IgD-negative memory B cell (primary cell): ENCODE measurements around the gene RBM4. TPM values are rescaled to one million over a fixed set of nuclear protein-coding genes. Genes with fewer than 3 reads are reported as not detected.

Experiments
- H3K27ac Mint-ChIP-seq, 3 donors: one replicate each; pipeline ENCODE4 v1.8.0; 2020 to 2022; ENCODE audit warnings: mild to moderate bottlenecking in 3 of 3, mixed read lengths in 3 of 3, moderate library complexity in 1 of 3
- H3K27me3 Mint-ChIP-seq: one replicate; pipeline ENCODE4 v1.8.0; 2021; ENCODE audit warnings: mixed read lengths
- H3K36me3 Mint-ChIP-seq: one replicate; pipeline ENCODE4 v1.8.0; 2020; ENCODE audit warnings: mild to moderate bottlenecking, mixed read lengths
- H3K4me1 Mint-ChIP-seq, 3 donors: one replicate each; pipeline ENCODE4 v1.8.0; 2020 to 2022; ENCODE audit warnings: mixed read lengths in 3 of 3, mild to moderate bottlenecking in 1 of 3
- H3K4me3 Mint-ChIP-seq, 4 donors: one replicate each; pipeline ENCODE4 v1.8.0; 2020 to 2022; ENCODE audit warnings: mild to moderate bottlenecking in 4 of 4, mixed read lengths in 4 of 4, moderate library complexity in 3 of 4
- H3K9me3 Mint-ChIP-seq, 3 donors: one replicate each; pipeline ENCODE4 v1.8.0; 2020 to 2021; ENCODE audit warnings: mixed read lengths in 3 of 3, mild to moderate bottlenecking in 1 of 3
- polyA plus RNA-seq: library from polyadenylated mRNA; unstranded; fragments of 300-500 nt; fragmentation: Illumina TruSeq; gene quantifications from one replicate; pipeline ENCODE4 v1.2.3, GENCODE V29; 2021

RBM4 gene
- polyA plus RNA-seq, 1 donor from 2014 or later, result 189 TPM

- Mint-ChIP-seq H3K27me3 (no peaks in the 10 kb centered on the region), H3K4me3 (peak overlapping the region in 1 of 4 donors; percentile 80), H3K9me3 (no peaks in the 10 kb centered on the region), H3K36me3 (peaks cover 4% of the 10 kb centered on the region), H3K4me1 (peaks cover 5 to 22% (median 10%) of the 10 kb centered on the region in 3 donors), H3K27ac (peak overlapping the region in 2 of 3 donors; percentile 16 to 31)
Observed at GRCh38 chr11:66653123-66653522, 14.6 kb downstream of the RBM4 start.

- Mint-ChIP-seq H3K9me3 (no peaks in the 10 kb centered on the region), H3K27me3 (no peaks in the 10 kb centered on the region), H3K36me3 (peaks cover 4% of the 10 kb centered on the region), H3K4me1 (peaks cover 11 to 19% (median 13%) of the 10 kb centered on the region in 3 donors), H3K4me3 (peak overlapping the region; percentile 21 to 85 (median 72)), H3K27ac (peak overlapping the region; percentile 33 to 94 (median 71))
Observed at GRCh38 chr11:66659763-66660162, 21.3 kb downstream of the RBM4 start.

GRCh38 chr11:66663741-66664296, 25.3 kb downstream of the RBM4 start:
- Mint-ChIP-seq H3K4me3 (no peak overlapping the region), H3K36me3 (peaks cover 4% of the 10 kb centered on the region), H3K27ac (no peak overlapping the region), H3K4me1 (peaks cover 19 to 29% (median 27%) of the 10 kb centered on the region in 3 donors), H3K27me3 (no peaks in the 10 kb centered on the region), H3K9me3 (no peaks in the 10 kb centered on the region)

DNA sequence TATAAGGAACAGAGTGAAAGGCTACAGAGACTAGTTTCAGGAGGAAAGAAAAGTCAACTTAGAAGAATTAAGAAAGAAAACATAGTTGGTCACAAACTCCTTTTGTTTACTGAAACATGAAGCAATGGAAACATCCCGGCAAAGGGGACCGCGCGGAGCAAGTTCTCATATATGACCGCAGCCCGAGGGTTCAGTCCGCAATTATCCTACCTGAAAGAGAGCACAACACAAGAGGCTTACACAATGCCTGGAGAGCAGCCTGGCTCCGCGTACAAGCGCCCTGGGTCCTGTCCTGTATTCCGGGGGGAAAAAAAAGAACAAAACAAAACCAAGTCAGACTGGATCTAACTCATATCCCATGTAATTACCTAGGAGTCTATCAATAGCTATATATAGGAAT, 26.9 kb downstream of the RBM4 start:
- peak overlapping the region; percentile 16 to 69 (median 65) for H3K27ac Mint-ChIP-seq
- H3K27me3 Mint-ChIP-seq, result no peaks in the 10 kb centered on the region
- no peaks in the 10 kb centered on the region for H3K9me3 Mint-ChIP-seq
- no peak overlapping the region for H3K4me3 Mint-ChIP-seq
- H3K4me1 Mint-ChIP-seq, result peaks cover 12 to 27% (median 23%) of the 10 kb centered on the region in 3 donors
- H3K36me3 Mint-ChIP-seq, result no peaks in the 10 kb centered on the region

DNA sequence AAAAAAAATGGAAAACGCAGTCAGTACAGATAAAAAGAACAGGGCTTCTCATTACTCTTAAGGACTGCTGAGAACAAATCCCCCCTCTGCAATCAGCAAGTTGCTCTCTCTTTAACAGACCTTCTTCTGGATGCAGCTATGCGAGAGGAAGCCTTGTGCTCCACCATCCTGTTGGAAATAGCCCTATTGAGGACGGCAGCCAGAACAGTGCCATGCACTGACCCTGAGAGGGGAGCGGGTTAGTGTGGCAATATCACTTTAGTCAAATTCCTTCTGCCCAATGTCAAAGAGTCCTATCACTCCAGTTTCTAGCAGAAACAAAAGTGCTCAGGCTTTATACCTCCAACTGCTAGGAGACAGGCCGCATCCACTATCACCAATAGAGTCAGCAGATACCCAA, 32.3 kb downstream of the RBM4 start:
- peaks cover 25 to 31% (median 29%) of the 10 kb centered on the region in 3 donors for H3K4me1 Mint-ChIP-seq
- H3K27ac Mint-ChIP-seq, result peak overlapping the region in 2 of 3 donors; percentile 53 to 65
- no peaks in the 10 kb centered on the region for H3K27me3 Mint-ChIP-seq
- peak overlapping the region in 1 of 4 donors; percentile 40 for H3K4me3 Mint-ChIP-seq
- H3K9me3 Mint-ChIP-seq, result no peaks in the 10 kb centered on the region
- no peaks in the 10 kb centered on the region for H3K36me3 Mint-ChIP-seq

DNA sequence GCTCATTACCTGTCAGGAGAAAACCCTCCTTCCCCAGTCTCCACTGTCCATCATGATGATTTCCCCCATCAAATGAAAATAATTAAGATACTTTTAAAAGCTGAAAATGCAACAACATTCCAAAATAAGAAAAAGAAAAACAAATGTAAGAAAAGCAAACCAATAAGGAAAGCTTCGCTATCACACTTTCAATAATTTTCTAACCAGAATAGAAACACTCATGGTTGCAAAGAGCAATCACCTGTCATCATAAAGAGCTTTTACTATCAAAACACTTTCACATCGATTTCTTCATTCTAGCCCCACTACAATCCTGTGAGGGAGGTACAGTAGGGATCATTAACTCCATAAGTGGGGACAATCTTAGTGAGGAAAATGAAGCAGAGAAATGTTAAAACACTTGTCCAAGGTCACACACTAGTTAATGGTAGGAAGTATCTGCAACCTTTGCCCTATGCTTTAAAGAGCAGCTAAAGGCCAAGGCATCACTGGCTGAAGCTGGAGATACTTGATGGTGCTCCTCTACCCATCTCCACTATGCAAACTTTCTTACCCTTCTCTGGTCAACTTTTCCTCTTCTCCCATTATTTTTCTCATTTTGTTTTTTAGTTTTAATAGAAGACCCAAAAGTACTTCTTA, 36.6 kb downstream of the RBM4 start:
- no peaks in the 10 kb centered on the region for H3K9me3 Mint-ChIP-seq
- H3K4me3 Mint-ChIP-seq, result peak overlapping the region; percentile 30 to 84 (median 68)
- peak overlapping the region in 1 of 3 donors; percentile 95 for H3K27ac Mint-ChIP-seq
- H3K27me3 Mint-ChIP-seq, result no peaks in the 10 kb centered on the region
- peaks cover 29 to 33% (median 32%) of the 10 kb centered on the region in 3 donors for H3K4me1 Mint-ChIP-seq
- H3K36me3 Mint-ChIP-seq, result no peaks in the 10 kb centered on the region

GRCh38 chr11:66676282-66676919, 37.9 kb downstream of the RBM4 start:
- Mint-ChIP-seq H3K4me3 (peak overlapping the region; percentile 93 to 99 (median 97)), H3K27me3 (no peaks in the 10 kb centered on the region), H3K9me3 (no peaks in the 10 kb centered on the region), H3K27ac (peak overlapping the region; percentile 95 to 99 (median 95)), H3K36me3 (no peaks in the 10 kb centered on the region), H3K4me1 (peaks cover 29 to 33% (median 29%) of the 10 kb centered on the region in 3 donors)

GRCh38 chr11:66676931-66677598, 38.6 kb downstream of the RBM4 start:
- Mint-ChIP-seq H3K27ac (peak overlapping the region; percentile 95 to 99 (median 99)), H3K27me3 (no peaks in the 10 kb centered on the region), H3K9me3 (no peaks in the 10 kb centered on the region), H3K36me3 (no peaks in the 10 kb centered on the region), H3K4me3 (peak overlapping the region; percentile 93 to 99 (median 97)), H3K4me1 (peaks cover 27 to 33% (median 29%) of the 10 kb centered on the region in 3 donors)

- Mint-ChIP-seq H3K27me3 (no peaks in the 10 kb centered on the region), H3K9me3 (no peaks in the 10 kb centered on the region), H3K4me1 (peaks cover 27 to 31% (median 27%) of the 10 kb centered on the region in 3 donors), H3K27ac (peak within 1 kb of the TSS; percentile 95 to 99 (median 99)), H3K4me3 (peak within 1 kb of the TSS; percentile 93 to 99 (median 97)), H3K36me3 (no peaks in the 10 kb centered on the region)
Observed at GRCh38 chr11:66677599-66678375, 39.3 kb downstream of the RBM4 start, which contains the start of gene RBM4B. Gene RBM4B (minus strand): TSS chr11:66677887. CDS start chr11:66677079, 808 bp downstream.

GRCh38 chr11:66680966-66681645, 42.6 kb downstream of the RBM4 start:
- no peaks in the 10 kb centered on the region for H3K9me3 Mint-ChIP-seq
- H3K36me3 Mint-ChIP-seq, result no peaks in the 10 kb centered on the region
- H3K27me3 Mint-ChIP-seq, result no peaks in the 10 kb centered on the region
- H3K27ac Mint-ChIP-seq, result peak overlapping the region in 1 of 3 donors; percentile 44
- H3K4me1 Mint-ChIP-seq, result peaks cover 10 to 14% (median 11%) of the 10 kb centered on the region in 3 donors
- H3K4me3 Mint-ChIP-seq, result peak overlapping the region in 1 of 4 donors; percentile 64

DNA sequence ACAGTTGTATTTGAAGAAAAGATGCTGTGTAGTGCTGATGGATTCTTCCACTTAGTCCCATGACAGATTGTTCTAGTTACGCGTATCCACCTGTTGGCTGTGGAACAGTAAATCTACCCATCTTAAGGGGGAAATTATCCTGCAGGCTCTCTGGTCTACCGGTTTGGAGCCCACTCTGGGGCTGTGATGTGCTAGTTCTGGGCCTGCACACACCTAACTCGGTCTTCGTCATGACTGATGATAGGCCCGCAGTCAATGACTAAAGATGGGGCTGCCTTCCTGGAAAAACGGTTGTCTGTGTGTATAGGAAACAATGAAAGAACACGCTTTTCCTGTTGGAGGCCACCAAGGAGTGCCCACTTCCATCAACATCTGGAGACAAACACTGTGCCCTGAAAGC, 45.4 kb downstream of the RBM4 start:
- Mint-ChIP-seq H3K27me3 (no peaks in the 10 kb centered on the region), H3K9me3 (no peaks in the 10 kb centered on the region), H3K27ac (peak overlapping the region in 1 of 3 donors; percentile 85), H3K4me3 (peak overlapping the region in 1 of 4 donors; percentile 12), H3K36me3 (no peaks in the 10 kb centered on the region), H3K4me1 (peaks cover 0 to 2% (median 0%) of the 10 kb centered on the region in 3 donors)

DNA sequence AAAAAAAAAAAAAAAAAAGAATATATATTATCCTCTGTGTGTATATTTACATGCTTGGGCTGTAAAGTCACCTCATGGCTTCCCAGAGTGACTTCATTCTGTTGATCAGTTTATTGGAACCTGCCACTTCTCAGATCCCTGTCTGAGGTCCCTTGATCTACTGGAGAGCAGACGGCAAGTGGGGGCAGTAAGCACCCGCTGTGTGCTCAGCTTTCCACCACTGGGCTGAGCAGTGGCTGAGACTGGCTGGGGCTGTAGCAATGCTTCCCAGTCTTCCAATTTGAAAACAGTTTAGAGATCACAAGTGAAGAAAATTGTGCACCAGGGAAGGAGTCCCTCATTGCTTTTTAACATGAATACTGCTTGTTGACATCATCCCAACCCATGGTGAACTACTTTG, 46.1 kb downstream of the RBM4 start:
- Mint-ChIP-seq H3K27me3 (no peaks in the 10 kb centered on the region), H3K36me3 (no peaks in the 10 kb centered on the region), H3K27ac (no peak overlapping the region), H3K9me3 (no peaks in the 10 kb centered on the region), H3K4me3 (no peak overlapping the region), H3K4me1 (peaks cover 0 to 2% (median 0%) of the 10 kb centered on the region in 3 donors)

DNA sequence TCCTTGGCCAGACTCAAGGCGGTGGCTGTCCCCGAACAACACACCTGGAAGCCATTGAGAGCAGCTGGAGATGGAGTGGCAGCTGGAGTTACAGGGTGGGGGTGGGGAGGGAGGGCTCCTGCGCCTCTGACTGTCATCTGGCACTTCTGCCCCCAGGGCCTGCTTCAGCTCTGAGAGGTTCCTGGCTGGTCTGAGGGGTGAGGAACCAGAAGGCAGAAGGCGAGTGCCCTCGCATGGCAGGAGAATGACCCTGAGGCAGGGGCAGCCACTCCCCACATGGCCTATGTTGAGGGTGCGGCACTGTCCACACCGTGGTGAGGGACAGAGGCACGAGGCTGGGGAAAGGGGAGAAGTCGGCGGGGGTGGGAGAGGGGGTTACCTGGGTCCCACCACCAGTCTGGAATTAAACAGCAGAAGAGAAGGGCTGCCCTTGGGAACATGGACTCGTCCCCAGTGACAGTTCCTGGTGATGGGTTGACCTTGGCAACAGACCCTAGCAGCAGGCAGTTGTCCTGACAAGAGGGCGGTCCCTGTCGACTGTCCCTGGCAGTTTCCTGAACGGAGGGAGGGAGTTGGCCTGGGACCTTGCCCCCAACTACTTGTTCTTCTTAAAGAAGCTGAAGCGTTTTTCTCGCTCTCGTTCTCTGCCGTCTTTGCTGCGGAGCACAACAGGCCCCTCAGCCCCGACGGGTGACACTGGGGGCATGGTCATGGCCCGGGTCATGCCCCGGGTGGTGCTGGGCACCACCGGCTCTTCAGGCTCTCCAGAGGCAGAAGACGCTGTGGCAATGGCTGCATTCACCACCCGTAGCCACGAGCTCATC, 47.0 kb downstream of the RBM4 start:
- Mint-ChIP-seq H3K9me3 (no peaks in the 10 kb centered on the region), H3K4me3 (no peak overlapping the region), H3K27ac (no peak overlapping the region), H3K36me3 (no peaks in the 10 kb centered on the region), H3K4me1 (peaks cover 0 to 2% (median 0%) of the 10 kb centered on the region in 3 donors), H3K27me3 (no peaks in the 10 kb centered on the region)
